Type B pancreatic cell (in vitro differentiated cells): ENCODE data around the gene KIF27. TPM values are rescaled to one million over a fixed set of nuclear protein-coding genes. Genes with fewer than 3 reads are reported as not detected.

Source experiments
- DNase-seq: peaks from one replicate; pipeline ENCODE4 v3.0.0; 2021; ENCODE audit warnings: mixed read lengths; ENCODE audit not compliant: unreplicated experiment; ENCODE audit errors: extremely low spot score
- H3K27ac Mint-ChIP-seq: 2 replicates; pipeline ENCODE4 v1.8.0; 2021; ENCODE audit warnings: mild to moderate bottlenecking, mixed read lengths
- H3K27me3 Mint-ChIP-seq: 2 replicates; pipeline ENCODE4 v1.8.0; 2021; ENCODE audit warnings: mixed read lengths
- H3K36me3 Mint-ChIP-seq: 2 replicates; pipeline ENCODE4 v1.8.0; 2021; ENCODE audit warnings: mixed read lengths
- H3K4me1 Mint-ChIP-seq: one replicate; pipeline ENCODE4 v1.8.0; 2021; ENCODE audit warnings: mixed read lengths; ENCODE audit not compliant: unreplicated experiment
- H3K4me3 Mint-ChIP-seq: 2 replicates; pipeline ENCODE4 v1.8.0; 2021; ENCODE audit warnings: mild to moderate bottlenecking, mixed read lengths
- H3K9me3 Mint-ChIP-seq: 2 replicates; pipeline ENCODE4 v1.8.0; 2021; ENCODE audit warnings: mixed read lengths
- total RNA-seq: library from RNA; stranded (reverse); gene quantifications from 2 replicates; pipeline ENCODE4 v1.2.1, GENCODE V29; 2021; ENCODE audit warnings: low replicate concordance
- TF ChIP-seq, protein P1 (sequence below): fragments of 200-600 bp; sonication (generic); conservative IDR thresholded peaks from 2 replicates; pipeline ENCODE4 v1.5.0; 2021; ENCODE audit warnings: antibody characterized with exemption, mild to moderate bottlenecking

Gene KIF27
- total RNA-seq, 1 donor from 2014 or later = 13.3 TPM

DNA sequence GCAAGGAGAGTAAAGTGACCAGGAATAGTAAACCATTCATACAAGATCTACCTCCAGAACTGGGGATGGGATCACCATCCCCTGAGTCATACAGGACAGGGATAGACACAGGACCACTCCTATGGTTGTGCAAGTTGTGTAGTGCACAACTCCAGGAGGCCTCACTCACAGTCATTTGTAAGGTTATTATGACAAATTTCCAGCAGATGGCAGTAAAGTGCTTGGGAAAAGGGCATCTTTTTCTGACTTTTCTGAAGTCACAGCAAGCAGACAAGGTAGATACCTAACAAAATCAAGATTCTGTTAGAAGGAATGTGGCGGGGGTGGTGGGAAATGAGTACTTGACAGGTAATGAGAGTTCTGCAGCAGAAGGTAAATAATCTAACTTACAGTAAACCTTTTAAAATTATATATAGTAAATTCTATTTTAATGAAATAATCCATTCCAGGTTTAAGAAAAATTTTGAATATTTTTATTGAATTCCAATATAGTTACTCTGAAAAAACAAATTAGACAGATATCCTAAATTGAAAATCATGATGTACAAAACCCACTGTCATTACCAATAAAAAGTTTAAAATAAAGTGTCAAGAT, 16.7 kb upstream of the KIF27 start:
- H3K27ac Mint-ChIP-seq = no peak overlapping the region
- H3K4me1 Mint-ChIP-seq = peaks cover 14% of the 10 kb centered on the region
- peaks cover 3% of the 10 kb centered on the region for H3K36me3 Mint-ChIP-seq
- no peak overlapping the region for H3K4me3 Mint-ChIP-seq
- TF ChIP-seq, protein P1, sequence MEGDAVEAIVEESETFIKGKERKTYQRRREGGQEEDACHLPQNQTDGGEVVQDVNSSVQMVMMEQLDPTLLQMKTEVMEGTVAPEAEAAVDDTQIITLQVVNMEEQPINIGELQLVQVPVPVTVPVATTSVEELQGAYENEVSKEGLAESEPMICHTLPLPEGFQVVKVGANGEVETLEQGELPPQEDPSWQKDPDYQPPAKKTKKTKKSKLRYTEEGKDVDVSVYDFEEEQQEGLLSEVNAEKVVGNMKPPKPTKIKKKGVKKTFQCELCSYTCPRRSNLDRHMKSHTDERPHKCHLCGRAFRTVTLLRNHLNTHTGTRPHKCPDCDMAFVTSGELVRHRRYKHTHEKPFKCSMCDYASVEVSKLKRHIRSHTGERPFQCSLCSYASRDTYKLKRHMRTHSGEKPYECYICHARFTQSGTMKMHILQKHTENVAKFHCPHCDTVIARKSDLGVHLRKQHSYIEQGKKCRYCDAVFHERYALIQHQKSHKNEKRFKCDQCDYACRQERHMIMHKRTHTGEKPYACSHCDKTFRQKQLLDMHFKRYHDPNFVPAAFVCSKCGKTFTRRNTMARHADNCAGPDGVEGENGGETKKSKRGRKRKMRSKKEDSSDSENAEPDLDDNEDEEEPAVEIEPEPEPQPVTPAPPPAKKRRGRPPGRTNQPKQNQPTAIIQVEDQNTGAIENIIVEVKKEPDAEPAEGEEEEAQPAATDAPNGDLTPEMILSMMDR = peak; percentile 85
- H3K9me3 Mint-ChIP-seq = no peaks in the 10 kb centered on the region
- no peak for DNase-seq
- no peaks in the 10 kb centered on the region for H3K27me3 Mint-ChIP-seq

DNA sequence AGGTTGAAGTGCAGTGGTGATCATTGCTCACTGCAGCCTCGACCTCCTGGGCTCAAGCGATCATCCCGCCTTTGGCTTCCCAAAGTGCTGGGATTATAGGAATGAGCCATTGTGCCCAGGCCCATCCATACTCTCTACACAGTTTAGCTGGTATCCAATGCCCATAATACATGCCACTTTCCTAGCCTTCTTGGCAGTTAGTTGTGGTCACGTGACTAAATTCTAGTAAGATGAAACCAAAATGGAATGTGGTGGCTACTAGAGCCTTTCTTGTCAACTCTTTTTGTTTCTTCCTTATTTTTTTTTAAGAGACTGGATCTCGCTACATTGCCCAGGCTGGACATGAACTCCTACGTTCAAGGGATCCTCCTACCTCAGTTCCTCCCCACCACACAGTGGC, 15.3 kb upstream of the KIF27 start:
- TF ChIP-seq, protein P1 = no peak
- Mint-ChIP-seq H3K27me3 (no peaks in the 10 kb centered on the region), H3K4me1 (peaks cover 14% of the 10 kb centered on the region), H3K36me3 (peaks cover 3% of the 10 kb centered on the region), H3K4me3 (no peak overlapping the region), H3K9me3 (no peaks in the 10 kb centered on the region), H3K27ac (no peak overlapping the region)
- DNase-seq = no peak

DNA sequence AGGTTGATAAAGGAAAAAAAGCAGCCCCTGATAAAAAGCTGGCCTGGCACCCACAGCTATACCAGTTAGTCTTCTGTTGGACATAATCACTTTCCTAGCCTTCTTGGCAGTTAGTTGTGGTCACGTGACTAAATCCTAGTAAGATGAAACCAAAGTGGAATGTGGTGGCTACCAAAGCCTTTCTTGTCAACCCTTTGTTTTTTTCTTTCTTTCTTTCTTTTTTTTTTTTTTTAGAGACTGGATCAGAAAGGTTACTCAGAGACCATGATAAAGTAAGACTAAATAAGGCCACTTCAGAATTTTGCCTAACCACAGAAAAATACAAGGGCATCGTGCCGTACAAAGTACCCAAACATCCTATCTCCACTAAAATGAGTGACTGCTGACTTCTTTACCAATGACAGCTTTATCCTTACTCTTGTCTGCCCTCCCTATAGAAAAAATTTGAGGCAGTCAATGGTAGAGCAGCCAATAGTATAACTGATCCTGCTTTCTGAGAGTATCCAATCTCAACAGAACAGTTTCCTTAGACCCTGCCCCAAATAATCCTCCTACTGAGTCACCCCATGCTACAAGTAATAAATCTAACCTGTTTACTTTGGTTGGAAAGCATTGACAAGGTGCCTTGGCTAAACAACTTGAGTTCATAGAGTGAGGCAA, 14.2 kb upstream of the KIF27 start:
- no peak for DNase-seq
- TF ChIP-seq, protein P1 = no peak

GRCh38 chr9:83934569-83935275, 13.5 kb upstream of the KIF27 start:
- DNase-seq = no peak
- no peaks in the 10 kb centered on the region for H3K36me3 Mint-ChIP-seq
- no peaks in the 10 kb centered on the region for H3K27me3 Mint-ChIP-seq
- H3K27ac Mint-ChIP-seq = peak overlapping the region; percentile 75
- H3K4me1 Mint-ChIP-seq = peaks cover 14% of the 10 kb centered on the region
- TF ChIP-seq, protein P1 = no peak
- H3K4me3 Mint-ChIP-seq = no peak overlapping the region
- no peaks in the 10 kb centered on the region for H3K9me3 Mint-ChIP-seq

More for the DNA sequence above, 14.2 kb upstream of the KIF27 start:
- Mint-ChIP-seq H3K27me3 (no peaks in the 10 kb centered on the region), H3K4me1 (peaks cover 14% of the 10 kb centered on the region), H3K4me3 (no peak overlapping the region), H3K36me3 (no peaks in the 10 kb centered on the region), H3K27ac (peak overlapping the region; percentile 75), H3K9me3 (no peaks in the 10 kb centered on the region)

GRCh38 chr9:83933790-83934189, 12.6 kb upstream of the KIF27 start:
- H3K27me3 Mint-ChIP-seq = no peaks in the 10 kb centered on the region
- no peaks in the 10 kb centered on the region for H3K9me3 Mint-ChIP-seq
- H3K4me3 Mint-ChIP-seq = no peak overlapping the region
- no peaks in the 10 kb centered on the region for H3K36me3 Mint-ChIP-seq
- DNase-seq = no peak
- no peak overlapping the region for H3K27ac Mint-ChIP-seq
- TF ChIP-seq, protein P1 = no peak
- peaks cover 14% of the 10 kb centered on the region for H3K4me1 Mint-ChIP-seq
